HepG2 (cell line): ENCODE measurements around the gene NEK6. TPM values are rescaled to one million over a fixed set of nuclear protein-coding genes. Genes with fewer than 3 reads are reported as not detected.

ENCODE experiments used
- CEBPG ChIP-seq: IDR thresholded peaks from 2 replicates; pipeline ENCODE4 v1.6.1; 2016
- EP300 ChIP-seq, 3 experiments: sonication (generic) in 1 of 3; formaldehyde crosslinking in 1 of 3; IDR thresholded peaks; 2 replicates each; pipeline versions ENCODE4 v1.5.1 to v1.6.1; 2011 to 2020; ENCODE audit warnings: low read depth in 2 of 3, low read length in 2 of 3, borderline replicate concordance in 1 of 3, improper control_type of control experiment in 1 of 3, mild to moderate bottlenecking in 1 of 3, missing genetic modification reagents in 1 of 3, moderate library complexity in 1 of 3
- HNRNPH1 ChIP-seq: fragments of 200-400 bp; formaldehyde crosslinking; optimal IDR thresholded peaks from 2 replicates; pipeline ENCODE3; 2017; ENCODE audit warnings: mild to moderate bottlenecking, low read depth, low read length
- MAFG ChIP-seq: sonication (generic); formaldehyde crosslinking; IDR thresholded peaks from 2 replicates; pipeline ENCODE4 v1.5.1; 2020; ENCODE audit warnings: mild to moderate bottlenecking, missing genetic modification reagents
- NKX3-1 ChIP-seq: sonication (generic); formaldehyde crosslinking; IDR thresholded peaks from 2 replicates; pipeline ENCODE4 v1.5.0; 2020; ENCODE audit warnings: missing genetic modification reagents
- PHF5A ChIP-seq: IDR thresholded peaks from one replicate; pipeline ENCODE4 v1.6.1; 2018; ENCODE audit warnings: low read depth, missing genetic modification reagents; ENCODE audit not compliant: unreplicated experiment
- SMARCE1 ChIP-seq: fragments of 450-650 bp; IDR thresholded peaks from 2 replicates; pipeline ENCODE4 v1.6.1; 2017; ENCODE audit warnings: borderline replicate concordance
- TARDBP ChIP-seq: sonication (generic); formaldehyde crosslinking; IDR thresholded peaks from 2 replicates; pipeline ENCODE4 v1.8.0; 2022; ENCODE audit warnings: mild to moderate bottlenecking, missing genetic modification reagents
- ZNF33A ChIP-seq: sonication (generic); formaldehyde crosslinking; IDR thresholded peaks from 2 replicates; pipeline ENCODE4 v1.5.1; 2020; ENCODE audit warnings: missing genetic modification reagents, mild to moderate bottlenecking, moderate library complexity, borderline replicate concordance
- ZNF557 ChIP-seq: sonication (generic); formaldehyde crosslinking; IDR thresholded peaks from 2 replicates; pipeline ENCODE4 v1.4.0; 2020; ENCODE audit warnings: missing genetic modification reagents
- ZNF75D ChIP-seq: sonication (generic); formaldehyde crosslinking; IDR thresholded peaks from 2 replicates; pipeline ENCODE4 v1.8.1; 2023; ENCODE audit warnings: missing genetic modification reagents, mild to moderate bottlenecking, borderline replicate concordance
- polyA plus RNA-seq, 8 experiments: library from polyadenylated mRNA; depleted of rRNA in 3 of 8; stranded (reverse) in 7 of 8; unstranded in 1 of 8; fragments of >200 nt; fragmentation: Illumina TruSeq in 4 of 8; extraction: Trizol in 4 of 8; gene quantifications; 2 replicates each; pipeline versions ENCODE4 v1.2.1 to v1.2.3, GENCODE V29; 2011 to 2016; ENCODE audit warnings: low read depth in 4 of 8, missing spikeins in 1 of 8, mixed read lengths in 1 of 8; ENCODE audit not compliant: insufficient read depth in 1 of 8
- total RNA-seq, 5 experiments: library from RNA; depleted of rRNA; stranded (reverse); fragments of >200 nt; fragmentation: Illumina TruSeq; extraction: Trizol; gene quantifications; 2 replicates each; pipeline ENCODE4 v1.2.3, GENCODE V29; 2016; ENCODE audit warnings: low read depth in 1 of 5
- TF ChIP-seq, protein P1 (sequence below): sonication (generic); formaldehyde crosslinking; IDR thresholded peaks from 2 replicates; pipeline ENCODE4 v1.4.0; 2020; ENCODE audit warnings: missing genetic modification reagents
- TF ChIP-seq, protein P2 (sequence below): IDR thresholded peaks from 2 replicates; pipeline ENCODE4 v1.6.1; 2016; ENCODE audit warnings: low read depth
- TF ChIP-seq, protein P3 (sequence below): IDR thresholded peaks from 2 replicates; pipeline ENCODE4 v1.6.1; 2016; ENCODE audit warnings: missing compliant biosample characterization, missing genetic modification reagents, borderline replicate concordance
- TF ChIP-seq, protein P4 (sequence below): sonication (generic); formaldehyde crosslinking; IDR thresholded peaks from 2 replicates; pipeline ENCODE4 v1.5.0; 2020; ENCODE audit warnings: mild to moderate bottlenecking, missing genetic modification reagents
- TF ChIP-seq, protein P5 (sequence below): IDR thresholded peaks from 2 replicates; pipeline ENCODE4 v1.6.1; 2012; ENCODE audit warnings: low read length, improper control_type of control experiment

NEK6 gene
- total and polyA plus RNA-seq, 2 of the 13 experiments (the other 11 are each of a cell fraction or from before 2014, with no cell fraction given): 30.4 to 119 TPM

DNA sequence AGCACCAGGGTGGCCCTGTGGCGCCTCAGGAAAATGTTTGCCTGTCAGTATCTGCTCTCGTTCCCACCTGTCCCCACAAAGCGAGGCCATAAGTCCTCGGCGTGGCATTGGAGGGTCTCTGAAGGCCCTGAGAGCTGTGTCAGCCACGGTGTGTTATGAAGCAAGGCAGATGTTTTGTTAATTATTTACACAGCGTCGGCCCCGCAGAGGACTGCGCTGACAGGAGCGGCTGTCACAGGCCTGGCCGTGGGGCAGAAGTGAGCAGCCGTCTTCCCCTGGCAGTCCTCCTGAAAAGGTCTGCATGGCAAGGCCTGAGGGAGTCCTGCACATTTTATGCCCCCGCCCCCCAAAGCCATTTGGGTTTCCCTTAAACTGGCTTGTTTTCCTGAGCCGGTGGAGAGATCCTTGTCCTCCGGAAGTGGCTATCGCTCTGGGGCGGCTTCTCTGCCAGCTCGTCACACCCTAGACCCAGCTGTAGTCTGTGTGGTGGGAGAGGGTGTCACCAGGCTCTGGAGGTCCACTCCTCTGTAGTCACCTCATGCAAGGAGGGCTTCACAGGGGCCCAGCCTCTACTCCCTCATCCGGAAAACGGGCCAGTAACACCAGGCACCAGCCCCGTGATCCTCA is 6.2 kb downstream of the NEK6 start (continued):
- TF ChIP-seq, protein P1, sequence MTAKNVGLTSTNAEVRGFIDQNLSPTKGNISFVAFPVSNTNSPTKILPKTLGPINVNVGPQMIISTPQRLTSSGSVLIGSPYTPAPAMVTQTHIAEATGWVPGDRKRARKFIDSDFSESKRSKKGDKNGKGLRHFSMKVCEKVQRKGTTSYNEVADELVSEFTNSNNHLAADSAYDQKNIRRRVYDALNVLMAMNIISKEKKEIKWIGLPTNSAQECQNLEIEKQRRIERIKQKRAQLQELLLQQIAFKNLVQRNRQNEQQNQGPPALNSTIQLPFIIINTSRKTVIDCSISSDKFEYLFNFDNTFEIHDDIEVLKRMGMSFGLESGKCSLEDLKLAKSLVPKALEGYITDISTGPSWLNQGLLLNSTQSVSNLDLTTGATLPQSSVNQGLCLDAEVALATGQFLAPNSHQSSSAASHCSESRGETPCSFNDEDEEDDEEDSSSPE: no peak
- TF ChIP-seq, protein P2, sequence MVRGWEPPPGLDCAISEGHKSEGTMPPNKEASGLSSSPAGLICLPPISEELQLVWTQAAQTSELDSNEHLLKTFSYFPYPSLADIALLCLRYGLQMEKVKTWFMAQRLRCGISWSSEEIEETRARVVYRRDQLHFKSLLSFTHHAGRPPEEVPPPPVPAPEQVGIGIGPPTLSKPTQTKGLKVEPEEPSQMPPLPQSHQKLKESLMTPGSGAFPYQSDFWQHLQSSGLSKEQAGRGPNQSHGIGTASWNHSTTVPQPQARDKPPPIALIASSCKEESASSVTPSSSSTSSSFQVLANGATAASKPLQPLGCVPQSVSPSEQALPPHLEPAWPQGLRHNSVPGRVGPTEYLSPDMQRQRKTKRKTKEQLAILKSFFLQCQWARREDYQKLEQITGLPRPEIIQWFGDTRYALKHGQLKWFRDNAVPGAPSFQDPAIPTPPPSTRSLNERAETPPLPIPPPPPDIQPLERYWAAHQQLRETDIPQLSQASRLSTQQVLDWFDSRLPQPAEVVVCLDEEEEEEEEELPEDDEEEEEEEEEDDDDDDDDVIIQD: no peak
- TF ChIP-seq, protein P3, sequence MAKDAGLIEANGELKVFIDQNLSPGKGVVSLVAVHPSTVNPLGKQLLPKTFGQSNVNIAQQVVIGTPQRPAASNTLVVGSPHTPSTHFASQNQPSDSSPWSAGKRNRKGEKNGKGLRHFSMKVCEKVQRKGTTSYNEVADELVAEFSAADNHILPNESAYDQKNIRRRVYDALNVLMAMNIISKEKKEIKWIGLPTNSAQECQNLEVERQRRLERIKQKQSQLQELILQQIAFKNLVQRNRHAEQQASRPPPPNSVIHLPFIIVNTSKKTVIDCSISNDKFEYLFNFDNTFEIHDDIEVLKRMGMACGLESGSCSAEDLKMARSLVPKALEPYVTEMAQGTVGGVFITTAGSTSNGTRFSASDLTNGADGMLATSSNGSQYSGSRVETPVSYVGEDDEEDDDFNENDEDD: no peak
- TF ChIP-seq NKX3-1 (CRISPR knock-in tag) (no peak), CEBPG (peak; percentile 38), ZNF33A (no peak), PHF5A (CRISPR knock-in tag) (no peak), ZNF75D (CRISPR knock-in tag) (no peak), EP300 (IDR thresholded peaks at IDR 0.05; ENCODE audit: low read depth in 2 of 2, low read length in 2 of 2) (no peak), EP300 (CRISPR knock-in tag; IDR thresholded peaks at IDR 0.05; ENCODE audit: borderline replicate concordance) (no peak), TARDBP (CRISPR knock-in tag) (no peak), HNRNPH1 (no peak), MAFG (CRISPR knock-in tag) (no peak), SMARCE1 (no peak), ZNF557 (CRISPR knock-in tag) (no peak)
- TF ChIP-seq, protein P4, sequence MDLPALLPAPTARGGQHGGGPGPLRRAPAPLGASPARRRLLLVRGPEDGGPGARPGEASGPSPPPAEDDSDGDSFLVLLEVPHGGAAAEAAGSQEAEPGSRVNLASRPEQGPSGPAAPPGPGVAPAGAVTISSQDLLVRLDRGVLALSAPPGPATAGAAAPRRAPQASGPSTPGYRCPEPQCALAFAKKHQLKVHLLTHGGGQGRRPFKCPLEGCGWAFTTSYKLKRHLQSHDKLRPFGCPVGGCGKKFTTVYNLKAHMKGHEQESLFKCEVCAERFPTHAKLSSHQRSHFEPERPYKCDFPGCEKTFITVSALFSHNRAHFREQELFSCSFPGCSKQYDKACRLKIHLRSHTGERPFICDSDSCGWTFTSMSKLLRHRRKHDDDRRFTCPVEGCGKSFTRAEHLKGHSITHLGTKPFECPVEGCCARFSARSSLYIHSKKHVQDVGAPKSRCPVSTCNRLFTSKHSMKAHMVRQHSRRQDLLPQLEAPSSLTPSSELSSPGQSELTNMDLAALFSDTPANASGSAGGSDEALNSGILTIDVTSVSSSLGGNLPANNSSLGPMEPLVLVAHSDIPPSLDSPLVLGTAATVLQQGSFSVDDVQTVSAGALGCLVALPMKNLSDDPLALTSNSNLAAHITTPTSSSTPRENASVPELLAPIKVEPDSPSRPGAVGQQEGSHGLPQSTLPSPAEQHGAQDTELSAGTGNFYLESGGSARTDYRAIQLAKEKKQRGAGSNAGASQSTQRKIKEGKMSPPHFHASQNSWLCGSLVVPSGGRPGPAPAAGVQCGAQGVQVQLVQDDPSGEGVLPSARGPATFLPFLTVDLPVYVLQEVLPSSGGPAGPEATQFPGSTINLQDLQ: no peak
- TF ChIP-seq, protein P5, sequence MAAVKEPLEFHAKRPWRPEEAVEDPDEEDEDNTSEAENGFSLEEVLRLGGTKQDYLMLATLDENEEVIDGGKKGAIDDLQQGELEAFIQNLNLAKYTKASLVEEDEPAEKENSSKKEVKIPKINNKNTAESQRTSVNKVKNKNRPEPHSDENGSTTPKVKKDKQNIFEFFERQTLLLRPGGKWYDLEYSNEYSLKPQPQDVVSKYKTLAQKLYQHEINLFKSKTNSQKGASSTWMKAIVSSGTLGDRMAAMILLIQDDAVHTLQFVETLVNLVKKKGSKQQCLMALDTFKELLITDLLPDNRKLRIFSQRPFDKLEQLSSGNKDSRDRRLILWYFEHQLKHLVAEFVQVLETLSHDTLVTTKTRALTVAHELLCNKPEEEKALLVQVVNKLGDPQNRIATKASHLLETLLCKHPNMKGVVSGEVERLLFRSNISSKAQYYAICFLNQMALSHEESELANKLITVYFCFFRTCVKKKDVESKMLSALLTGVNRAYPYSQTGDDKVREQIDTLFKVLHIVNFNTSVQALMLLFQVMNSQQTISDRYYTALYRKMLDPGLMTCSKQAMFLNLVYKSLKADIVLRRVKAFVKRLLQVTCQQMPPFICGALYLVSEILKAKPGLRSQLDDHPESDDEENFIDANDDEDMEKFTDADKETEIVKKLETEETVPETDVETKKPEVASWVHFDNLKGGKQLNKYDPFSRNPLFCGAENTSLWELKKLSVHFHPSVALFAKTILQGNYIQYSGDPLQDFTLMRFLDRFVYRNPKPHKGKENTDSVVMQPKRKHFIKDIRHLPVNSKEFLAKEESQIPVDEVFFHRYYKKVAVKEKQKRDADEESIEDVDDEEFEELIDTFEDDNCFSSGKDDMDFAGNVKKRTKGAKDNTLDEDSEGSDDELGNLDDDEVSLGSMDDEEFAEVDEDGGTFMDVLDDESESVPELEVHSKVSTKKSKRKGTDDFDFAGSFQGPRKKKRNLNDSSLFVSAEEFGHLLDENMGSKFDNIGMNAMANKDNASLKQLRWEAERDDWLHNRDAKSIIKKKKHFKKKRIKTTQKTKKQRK: no peak
